ENCODE results near the gene USP9Y.
"Not testable (repeated sequence)": the region's sequence is repeated elsewhere in the genome, so short reads cannot be mapped to it uniquely, and the experiment has no call there.

Gene USP9Y

GRCh38 chrY:12701181-12701695 is at the start of gene USP9Y:
USP9Y (plus strand) TSS chrY:12701231; CDS start chrY:12709448, 8,217 bp downstream.
- no peak for DNase-seq

- DNase-seq, result no peak
Observed at GRCh38 chrY:12651621-12652036, 49.4 kb upstream of the USP9Y start.

GRCh38 chrY:12661745-12662681 is 39.0 kb upstream of the USP9Y start:
- no peak for DNase-seq

GRCh38 chrY:12662745-12663591 is 38.1 kb upstream of the USP9Y start:
- no peak for DNase-seq

- DNase-seq, result not testable (repeated sequence)
Observed at GRCh38 chrY:12663845-12664244, 37.2 kb upstream of the USP9Y start.

- no peak for DNase-seq
Observed at GRCh38 chrY:12678111-12678510, 22.9 kb upstream of the USP9Y start.

- DNase-seq, result no peak
Observed at GRCh38 chrY:12681535-12681934, 19.5 kb upstream of the USP9Y start.

GRCh38 chrY:12688337-12688736 is 12.7 kb upstream of the USP9Y start:
- DNase-seq, result no peak

GRCh38 chrY:12700087-12700486 is 944 bp upstream of the USP9Y start:
- DNase-seq, result no peak

- no peak for DNase-seq
Observed at GRCh38 chrY:12702174-12702573, 1.1 kb downstream of the USP9Y start.

- no peak for DNase-seq
Observed at GRCh38 chrY:12710460-12710859, 9.4 kb downstream of the USP9Y start.

- no peak for DNase-seq
Observed at GRCh38 chrY:12715376-12715775, 14.3 kb downstream of the USP9Y start.

- DNase-seq, result no peak
Observed at GRCh38 chrY:12729746-12730145, 28.7 kb downstream of the USP9Y start.

- no peak for DNase-seq
Observed at GRCh38 chrY:12733625-12734024, 32.6 kb downstream of the USP9Y start.

GRCh38 chrY:12734051-12734450 is 33.0 kb downstream of the USP9Y start:
- DNase-seq, result no peak

- no peak for DNase-seq
Observed at GRCh38 chrY:12741414-12741813, 40.4 kb downstream of the USP9Y start.

- DNase-seq, result no peak
Observed at GRCh38 chrY:12742725-12743124, 41.7 kb downstream of the USP9Y start.

- no peak for DNase-seq
Observed at GRCh38 chrY:12744091-12744490, 43.1 kb downstream of the USP9Y start.

- DNase-seq, result no peak
Observed at GRCh38 chrY:12749293-12749692, 48.3 kb downstream of the USP9Y start.

- DNase-seq, result no peak
Observed at GRCh38 chrY:12752856-12753255, 51.8 kb downstream of the USP9Y start.

GRCh38 chrY:12756021-12756420 is 55.0 kb downstream of the USP9Y start:
- DNase-seq, result no peak

GRCh38 chrY:12765976-12766375 is 64.9 kb downstream of the USP9Y start:
- DNase-seq, result no peak

- DNase-seq, result no peak
Observed at GRCh38 chrY:12784521-12784920, 83.5 kb downstream of the USP9Y start.

GRCh38 chrY:12793999-12794398 is 93.0 kb downstream of the USP9Y start:
- DNase-seq, result no peak

Measured in NCI-H2029 (cell line).